ENCODE measurements around the gene PRLR. TPM values are rescaled to one million over a fixed set of nuclear protein-coding genes. Genes with fewer than 3 reads are reported as not detected.
"Not testable (repeated sequence)": the region's sequence is repeated elsewhere in the genome, so short reads cannot be mapped to it uniquely, and the experiment has no call there.

The PRLR gene
- total and polyA plus RNA-seq, 8 donors, result 0.61 to 16.6 (median 8.1) TPM

- H3K27me3 ChIP-seq, result no peaks in the 10 kb centered on the region
- FAIRE-seq (no peak), ATAC-seq (no peak), DNase-seq (no peak)
- no peaks in the 10 kb centered on the region for H3K36me3 ChIP-seq
- no peak overlapping the region for H3K27ac ChIP-seq
- peaks cover 0 to 4% (median 0%) of the 10 kb centered on the region in 3 donors for H3K4me1 ChIP-seq
- no peaks in the 10 kb centered on the region for H3K9me3 ChIP-seq
- intact Hi-C loops (cut with DNase I), result no loop called here
- no peak for TF ChIP-seq CTCF (IDR thresholded peaks at IDR 0.05)
- WGBS, 2 donors, result 90 to 92% methylated on average over 6 of the region's 6 CpGs
- no peak overlapping the region for H3K4me3 ChIP-seq
Measured at GRCh38 chr5:35117967-35118366, 112.3 kb downstream of the PRLR start.

- intact Hi-C loops (cut with DNase I), result no loop called here
- TF ChIP-seq CTCF (IDR thresholded peaks at IDR 0.05), result no peak
- DNase-seq (no peak), FAIRE-seq (no peak), ATAC-seq (no peak)
- Histone ChIP-seq H3K27me3 (no peaks in the 10 kb centered on the region), H3K4me3 (no peak overlapping the region), H3K36me3 (no peaks in the 10 kb centered on the region), H3K9me3 (no peaks in the 10 kb centered on the region), H3K4me1 (no peaks in the 10 kb centered on the region), H3K27ac (no peak overlapping the region)
Measured at GRCh38 chr5:35115920-35116319, 114.4 kb downstream of the PRLR start.

- ATAC-seq, result no peak
- Histone ChIP-seq H3K36me3 (no peaks in the 10 kb centered on the region), H3K9me3 (no peaks in the 10 kb centered on the region), H3K4me1 (no peaks in the 10 kb centered on the region), H3K4me3 (no peak overlapping the region), H3K27me3 (no peaks in the 10 kb centered on the region), H3K27ac (no peak overlapping the region)
- 90 to 93% methylated on average over 4 of the region's 4 CpGs for WGBS, 2 donors
- FAIRE-seq, result no peak
- intact Hi-C loops (cut with DNase I), result no loop called here
- TF ChIP-seq CTCF (IDR thresholded peaks at IDR 0.05), result no peak
- DNase-seq, result no peak
Measured at GRCh38 chr5:35114698-35115097, 115.6 kb downstream of the PRLR start.

GRCh38 chr5:35112300-35112699, 118.0 kb downstream of the PRLR start:
- no peak for FAIRE-seq
- no peak for TF ChIP-seq CTCF (IDR thresholded peaks at IDR 0.05)
- no peak for ATAC-seq
- Histone ChIP-seq H3K27ac (no peak overlapping the region), H3K27me3 (no peaks in the 10 kb centered on the region), H3K4me3 (no peak overlapping the region), H3K36me3 (no peaks in the 10 kb centered on the region), H3K9me3 (no peaks in the 10 kb centered on the region), H3K4me1 (no peaks in the 10 kb centered on the region)
- no peak for DNase-seq
- WGBS, 2 donors, result 83 to 93% methylated on average over 4 of the region's 4 CpGs
- intact Hi-C loops (cut with DNase I), result no loop called here

- DNase-seq; H3K4me3 ChIP-seq; H3K4me1 ChIP-seq; H3K27me3 ChIP-seq; ATAC-seq; H3K36me3 ChIP-seq; H3K27ac ChIP-seq; H3K9me3 ChIP-seq; intact Hi-C loops (cut with DNase I); FAIRE-seq: not testable (repeated sequence)
- WGBS, 2 donors, result 81 to 85% methylated on average over 11 of the region's 11 CpGs
Measured at GRCh38 chr5:35104550-35104949, 125.7 kb downstream of the PRLR start.
